Ramos (cell line): ENCODE results near the gene CLCN6.

ENCODE experiments used
- in situ Hi-C: fragments of 300-500 bp; cut with MboI; formaldehyde crosslinking; loops from one replicate; pipeline ENCODE4 v1.14.3; 2022; ENCODE audit warnings: low sequenced_read_pairs; ENCODE audit not compliant: unreplicated experiment

CLCN6 gene

GRCh38 chr1:11805422-11806306 lies at the start of gene CLCN6, which contains the start of gene MTHFR:
Gene CLCN6, plus strand, starts transcription at chr1:11806191. Its CDS starts 72 bp downstream, at chr1:11806263.
Gene MTHFR, minus strand, starts transcription at chr1:11805964. Its CDS starts 2,848 bp downstream, at chr1:11803116.
- in situ Hi-C loops = no loop called here

GRCh38 chr1:11757047-11757446 lies 48.9 kb upstream of the CLCN6 start:
- in situ Hi-C loops = no loop called here

GRCh38 chr1:11759791-11760190 lies 46.2 kb upstream of the CLCN6 start:
- in situ Hi-C loops = no loop called here

- in situ Hi-C loops = no loop called here
These were observed 44.7 kb upstream of the CLCN6 start for GRCh38 chr1:11761285-11761684.

GRCh38 chr1:11761988-11762406 lies 44.0 kb upstream of the CLCN6 start, which contains the start of gene C1orf167:
Gene C1orf167, plus strand, starts transcription at chr1:11762193. Its CDS starts 2,208 bp downstream, at chr1:11764401.
- in situ Hi-C loops = no loop called here

GRCh38 chr1:11764115-11764514 lies 41.9 kb upstream of the CLCN6 start:
- in situ Hi-C loops = no loop called here

- in situ Hi-C loops = no loop called here
These were observed 41.5 kb upstream of the CLCN6 start for GRCh38 chr1:11764519-11764918.

GRCh38 chr1:11765661-11766428 lies 40.1 kb upstream of the CLCN6 start:
- in situ Hi-C loops = no loop called here

- in situ Hi-C loops = no loop called here
These were observed 39.6 kb upstream of the CLCN6 start for GRCh38 chr1:11766429-11766776.

- in situ Hi-C loops = no loop called here
These were observed 37.9 kb upstream of the CLCN6 start for GRCh38 chr1:11767922-11768704.

GRCh38 chr1:11768821-11769220 lies 37.2 kb upstream of the CLCN6 start:
- in situ Hi-C loops = no loop called here

- in situ Hi-C loops = no loop called here
These were observed 36.7 kb upstream of the CLCN6 start for GRCh38 chr1:11769274-11769673.

GRCh38 chr1:11770011-11770410 lies 36.0 kb upstream of the CLCN6 start:
- in situ Hi-C loops = no loop called here

- in situ Hi-C loops = no loop called here
These were observed 34.4 kb upstream of the CLCN6 start for GRCh38 chr1:11771481-11772043.

GRCh38 chr1:11772458-11772857 lies 33.5 kb upstream of the CLCN6 start:
- in situ Hi-C loops = no loop called here

GRCh38 chr1:11774753-11775152 lies 31.2 kb upstream of the CLCN6 start:
- in situ Hi-C loops = no loop called here

GRCh38 chr1:11777658-11778322 lies 28.2 kb upstream of the CLCN6 start:
- in situ Hi-C loops = no loop called here

- in situ Hi-C loops = no loop called here
These were observed 27.7 kb upstream of the CLCN6 start for GRCh38 chr1:11778336-11778735.

- in situ Hi-C loops = no loop called here
These were observed 27.0 kb upstream of the CLCN6 start for GRCh38 chr1:11778844-11779623.
